GM12865 (cell line): ENCODE measurements around the gene MARF1.
"Not testable (repeated sequence)": the region's sequence is repeated elsewhere in the genome, so short reads cannot be mapped to it uniquely, and the experiment has no call there.

Experiments used
- DNase-seq: peaks from one replicate; pipeline ENCODE4 v3.0.0; 2010; ENCODE audit warnings: low read depth
- H3K4me3 ChIP-seq: 2 replicates; pipeline ENCODE4 v1.5.1; 2011; ENCODE audit warnings: mild to moderate bottlenecking, low read depth, low read length, control low read depth
- CTCF ChIP-seq: IDR thresholded peaks from 2 replicates; pipeline ENCODE4 v1.5.1; 2011; ENCODE audit warnings: low read length, control low read depth, low read depth, inconsistent platforms; ENCODE audit not compliant: insufficient read depth; ENCODE audit errors: missing control alignments

The MARF1 gene

DNA sequence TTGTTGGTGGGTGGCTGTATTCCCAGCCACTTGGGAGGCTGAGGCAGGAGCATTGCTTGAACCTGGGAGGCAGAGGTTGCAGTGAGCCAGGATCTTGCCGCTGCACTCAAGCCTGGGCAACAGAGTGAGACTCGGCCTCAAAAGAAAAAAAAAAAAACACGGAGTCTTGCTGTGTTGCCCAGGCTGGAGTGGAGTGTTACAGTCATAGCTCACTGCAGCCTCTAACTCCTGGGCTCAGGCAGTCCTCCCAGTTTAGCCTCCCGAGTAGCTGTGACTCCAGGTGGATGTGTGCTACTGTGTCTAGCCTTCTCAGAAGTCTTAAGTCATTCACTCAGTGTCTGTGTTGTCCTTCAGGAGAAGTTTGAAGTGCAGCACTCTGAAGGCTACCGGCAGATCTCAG is 34.5 kb upstream of the MARF1 start:
- TF ChIP-seq CTCF, result no peak
- DNase-seq, result no peak
- no peak overlapping the region for H3K4me3 ChIP-seq

DNA sequence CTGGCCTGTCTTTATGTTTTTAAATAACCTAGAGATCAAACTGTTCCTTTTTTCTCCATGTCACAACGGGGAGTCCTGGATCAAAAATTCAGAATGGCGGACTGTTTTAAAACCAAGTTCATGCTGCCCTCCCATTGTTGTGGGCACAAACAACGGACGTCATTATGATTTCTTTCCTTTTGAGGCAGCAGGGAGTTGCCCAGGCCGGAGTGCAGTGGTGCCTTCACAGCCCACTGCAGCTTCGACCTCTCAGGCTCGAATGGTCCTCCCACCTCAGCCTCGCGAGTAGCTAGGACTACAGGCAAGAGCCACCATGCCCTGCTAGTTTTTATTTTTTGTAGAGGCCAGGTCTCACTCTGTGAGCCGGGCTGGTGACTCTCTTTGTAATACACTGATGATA is 33.6 kb upstream of the MARF1 start:
- DNase-seq, result no peak
- no peak for TF ChIP-seq CTCF
- H3K4me3 ChIP-seq, result no peak overlapping the region

GRCh38 chr16:15674571-15674970 is 31.6 kb upstream of the MARF1 start:
- DNase-seq, result no peak
- TF ChIP-seq CTCF, result no peak
- no peak overlapping the region for H3K4me3 ChIP-seq

GRCh38 chr16:15672514-15673167 is 29.7 kb upstream of the MARF1 start:
- no peak overlapping the region for H3K4me3 ChIP-seq
- no peak for TF ChIP-seq CTCF
- DNase-seq, result no peak

DNA sequence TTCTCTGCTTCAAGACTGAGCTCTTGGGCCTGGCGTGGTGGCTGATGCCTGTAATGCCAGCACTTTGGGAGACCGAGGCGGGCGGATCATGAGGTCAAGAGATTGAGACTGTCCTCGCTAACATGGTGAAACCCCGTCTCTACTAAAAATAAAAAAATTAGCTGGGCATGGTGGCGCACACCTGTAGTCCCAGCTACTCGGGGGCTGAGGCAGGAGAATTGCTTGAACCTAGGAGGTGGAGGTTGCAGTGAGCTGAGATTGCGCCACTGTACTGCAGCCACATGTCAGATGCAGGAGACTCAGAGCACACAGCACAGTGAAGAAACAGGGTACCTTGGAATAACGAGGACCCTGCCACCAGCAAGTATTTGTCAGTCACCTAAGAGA is 29.2 kb upstream of the MARF1 start:
- H3K4me3 ChIP-seq, DNase-seq: not testable (repeated sequence)

- DNase-seq, result no peak
- no peak for TF ChIP-seq CTCF
- no peak overlapping the region for H3K4me3 ChIP-seq
Measured at GRCh38 chr16:15671530-15672117, 28.7 kb upstream of the MARF1 start.

GRCh38 chr16:15667091-15667742 is 24.3 kb upstream of the MARF1 start:
- TF ChIP-seq CTCF, result no peak
- no peak for DNase-seq
- H3K4me3 ChIP-seq, result no peak overlapping the region
